Endothelial cell of umbilical vein (primary cell): Measurements from ENCODE around the gene P4HB.

Experiments used
- EZH2 ChIP-seq: IDR thresholded peaks from 2 replicates; pipeline ENCODE4 v1.6.1; 2012; ENCODE audit warnings: borderline replicate concordance, low read depth, mild to moderate bottlenecking, moderate library complexity, low read length, inconsistent platforms; ENCODE audit not compliant: severe bottlenecking
- FOS ChIP-seq: IDR thresholded peaks from 2 replicates; pipeline ENCODE4 v1.6.1; 2011; ENCODE audit warnings: mild to moderate bottlenecking, low read length, moderate library complexity, borderline replicate concordance; ENCODE audit not compliant: insufficient read depth
- POLR2A ChIP-seq: IDR thresholded peaks from 2 replicates; pipeline ENCODE4 v1.6.1; 2012; ENCODE audit warnings: low read depth, mild to moderate bottlenecking, control low read depth, low read length
- POLR2AphosphoS5 ChIP-seq: IDR thresholded peaks from 2 replicates; pipeline ENCODE4 v1.6.1; 2012; ENCODE audit warnings: low read depth, mild to moderate bottlenecking, control low read depth, low read length, moderate library complexity; ENCODE audit not compliant: insufficient read depth
- TF ChIP-seq, protein P1 (sequence below), 2 donors: IDR thresholded peaks; 1 replicate in 1 of 2; 2 replicates in 1 of 2; pipeline ENCODE4 v1.5.1; 2011; ENCODE audit warnings: low read length in 2 of 2, mild to moderate bottlenecking in 2 of 2, moderate library complexity in 2 of 2, control low read depth in 1 of 2, inconsistent platforms in 1 of 2, low read depth in 1 of 2; ENCODE audit not compliant: insufficient read depth in 1 of 2; ENCODE audit errors: extremely low read depth in 1 of 2

DNA sequence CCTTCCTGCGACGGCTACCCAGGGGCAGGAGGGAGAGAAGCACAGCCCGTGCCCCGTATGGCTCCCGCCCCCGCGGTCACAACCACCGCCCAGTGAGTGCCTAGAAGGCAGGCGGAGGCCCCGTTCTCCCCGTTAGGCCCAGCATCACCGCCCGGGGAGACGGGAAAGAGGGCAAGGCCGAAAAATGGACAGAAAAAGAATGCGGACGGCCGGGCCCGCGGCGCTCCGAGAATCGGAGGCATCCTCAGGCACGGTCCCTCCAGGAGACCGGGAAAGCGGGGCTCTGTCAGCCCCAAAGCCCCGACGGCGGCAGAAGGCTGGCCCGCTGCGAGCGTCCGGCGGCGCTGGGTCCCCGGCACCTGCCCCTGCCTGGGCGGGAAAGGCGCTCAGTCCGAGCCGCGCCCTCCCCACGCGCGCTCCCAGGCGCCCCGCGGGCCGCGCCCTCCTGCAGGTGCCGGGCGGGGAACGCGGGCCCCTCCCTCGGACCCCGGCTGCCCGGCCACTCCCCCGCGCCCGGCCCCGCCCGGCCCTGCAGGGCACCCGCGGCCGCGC, 27.7 kb downstream of the P4HB start:
- TF ChIP-seq, protein P1, sequence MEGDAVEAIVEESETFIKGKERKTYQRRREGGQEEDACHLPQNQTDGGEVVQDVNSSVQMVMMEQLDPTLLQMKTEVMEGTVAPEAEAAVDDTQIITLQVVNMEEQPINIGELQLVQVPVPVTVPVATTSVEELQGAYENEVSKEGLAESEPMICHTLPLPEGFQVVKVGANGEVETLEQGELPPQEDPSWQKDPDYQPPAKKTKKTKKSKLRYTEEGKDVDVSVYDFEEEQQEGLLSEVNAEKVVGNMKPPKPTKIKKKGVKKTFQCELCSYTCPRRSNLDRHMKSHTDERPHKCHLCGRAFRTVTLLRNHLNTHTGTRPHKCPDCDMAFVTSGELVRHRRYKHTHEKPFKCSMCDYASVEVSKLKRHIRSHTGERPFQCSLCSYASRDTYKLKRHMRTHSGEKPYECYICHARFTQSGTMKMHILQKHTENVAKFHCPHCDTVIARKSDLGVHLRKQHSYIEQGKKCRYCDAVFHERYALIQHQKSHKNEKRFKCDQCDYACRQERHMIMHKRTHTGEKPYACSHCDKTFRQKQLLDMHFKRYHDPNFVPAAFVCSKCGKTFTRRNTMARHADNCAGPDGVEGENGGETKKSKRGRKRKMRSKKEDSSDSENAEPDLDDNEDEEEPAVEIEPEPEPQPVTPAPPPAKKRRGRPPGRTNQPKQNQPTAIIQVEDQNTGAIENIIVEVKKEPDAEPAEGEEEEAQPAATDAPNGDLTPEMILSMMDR (IDR thresholded peaks at IDR 0.05; ENCODE audit: extremely low read depth in 1 of 2, insufficient read depth in 1 of 2, low read depth in 1 of 2, low read length in 2 of 2): no peak
- TF ChIP-seq POLR2A (no peak), EZH2 (no peak), FOS (no peak), POLR2AphosphoS5 (no peak)
